WI38 (cell line): ENCODE measurements around the gene ME3.

ENCODE experiments used
- H3K4me3 ChIP-seq: 2 replicates; pipeline ENCODE4 v1.5.1; 2011; ENCODE audit warnings: low read depth, mild to moderate bottlenecking, control low read depth, low read length
- CTCF ChIP-seq: IDR thresholded peaks from 2 replicates; pipeline ENCODE4 v1.5.1; 2012; ENCODE audit warnings: low read depth, mild to moderate bottlenecking, control low read depth, low read length

ME3 gene

DNA sequence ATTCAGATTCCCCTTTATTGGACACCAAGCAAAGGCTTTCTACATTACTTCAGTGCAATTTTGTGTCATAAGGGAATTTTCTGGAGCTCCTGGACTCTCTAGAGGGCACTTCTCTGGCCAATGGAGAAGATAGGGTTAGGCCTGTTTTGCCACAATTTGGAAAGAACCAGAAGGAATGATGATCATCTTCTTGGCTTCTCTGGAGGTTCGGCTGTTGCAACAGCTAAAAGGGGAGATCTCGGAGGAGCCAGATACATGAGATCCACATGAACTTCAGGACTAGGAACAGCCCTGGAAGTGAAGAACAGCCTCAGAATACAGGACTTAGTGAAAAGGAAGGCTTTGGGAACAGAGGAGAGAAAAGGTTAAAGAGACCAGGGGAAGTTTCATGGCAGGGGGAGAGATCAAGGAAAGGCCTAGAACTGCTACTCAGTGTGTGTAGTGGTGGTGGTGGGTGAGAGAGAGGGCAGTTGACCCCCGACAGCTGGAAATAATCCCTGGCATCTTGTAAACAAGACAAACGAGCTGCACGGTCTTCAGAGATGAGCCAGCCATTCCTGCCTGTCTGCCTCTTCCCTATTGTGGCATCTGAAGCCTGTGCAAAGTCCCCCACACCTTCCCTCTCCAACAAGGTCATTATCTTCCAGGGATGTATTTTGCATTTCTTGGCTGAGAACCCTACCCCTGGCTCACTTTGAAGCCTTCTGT, 214.0 kb downstream of the ME3 start:
- no peak for TF ChIP-seq CTCF

DNA sequence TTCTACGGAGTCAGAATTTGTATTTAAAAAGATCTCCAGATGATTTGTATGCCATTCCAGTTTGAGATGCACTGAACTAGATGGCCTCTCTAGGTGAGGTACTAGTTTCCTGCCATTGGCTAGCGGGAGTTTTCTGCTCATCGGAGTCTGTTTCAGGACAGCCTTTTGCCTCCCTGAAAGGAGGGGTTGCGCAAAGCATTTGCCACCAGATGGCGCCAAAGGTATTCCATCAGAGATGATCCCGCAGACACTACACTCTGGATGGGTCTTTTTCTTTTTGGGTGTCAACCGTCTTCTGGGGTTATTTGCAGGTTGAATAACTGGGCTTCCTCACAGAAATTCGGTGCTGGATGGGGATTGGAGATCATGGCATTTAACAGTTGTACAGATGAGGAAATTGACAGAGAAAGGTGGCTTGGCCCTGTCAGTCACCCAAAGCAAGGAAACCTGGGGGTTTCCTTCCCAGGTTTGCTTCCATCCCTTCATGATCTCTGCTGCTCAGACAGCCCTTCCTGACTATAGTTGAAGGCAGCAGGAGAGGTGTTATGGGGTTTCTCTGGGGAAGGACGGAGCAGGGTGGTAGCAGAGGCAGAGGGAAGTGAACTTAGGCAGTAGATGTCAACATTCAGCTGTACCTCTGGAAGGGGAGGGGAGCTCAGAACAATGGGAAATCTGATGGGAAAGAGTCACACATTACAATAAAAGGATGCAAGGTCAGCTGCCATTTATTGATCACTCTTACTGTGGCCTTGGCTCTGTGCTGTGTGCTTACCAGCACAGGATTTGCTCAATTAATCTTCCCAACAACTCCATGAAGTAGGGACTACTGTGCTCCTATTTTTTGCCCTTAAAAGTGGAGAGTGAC, 216.1 kb downstream of the ME3 start:
- peak; percentile 81 for TF ChIP-seq CTCF
- H3K4me3 ChIP-seq, result no peak overlapping the region

More for the DNA sequence above, 214.0 kb downstream of the ME3 start:
- no peak overlapping the region for H3K4me3 ChIP-seq

GRCh38 chr11:86453290-86454030, 219.0 kb downstream of the ME3 start:
- TF ChIP-seq CTCF, result no peak
- H3K4me3 ChIP-seq, result no peak overlapping the region

DNA sequence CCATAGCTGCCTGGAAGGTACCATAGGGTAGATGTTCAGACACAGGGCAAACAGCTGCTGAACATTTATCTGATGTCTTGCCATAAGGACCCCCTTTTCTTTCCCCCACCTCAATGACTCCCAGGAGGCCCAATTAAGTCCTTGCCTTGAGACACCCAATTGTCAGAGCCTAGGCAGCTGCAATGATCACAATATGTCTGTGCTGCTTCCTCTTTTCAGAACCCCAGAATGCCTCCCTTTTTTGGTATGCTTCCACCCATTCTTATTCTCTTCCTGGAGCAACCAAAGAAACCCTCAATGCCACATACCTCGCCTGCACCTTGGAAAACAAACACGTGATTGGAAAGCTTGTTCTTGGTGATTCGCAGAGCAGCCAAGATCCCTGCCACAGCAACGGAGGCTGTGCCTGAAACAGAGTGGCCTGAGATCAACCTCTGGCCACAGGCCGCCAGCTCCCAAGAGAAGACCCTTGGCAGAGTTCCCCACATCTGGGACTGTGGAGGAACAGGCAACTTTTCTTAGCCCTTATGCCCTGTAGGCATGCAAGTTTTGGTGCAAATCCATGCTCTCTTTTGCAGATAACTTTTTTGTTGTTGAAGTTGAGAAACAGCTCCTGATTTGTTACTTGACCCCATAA, 222.3 kb downstream of the ME3 start:
- TF ChIP-seq CTCF, result no peak
- no peak overlapping the region for H3K4me3 ChIP-seq

DNA sequence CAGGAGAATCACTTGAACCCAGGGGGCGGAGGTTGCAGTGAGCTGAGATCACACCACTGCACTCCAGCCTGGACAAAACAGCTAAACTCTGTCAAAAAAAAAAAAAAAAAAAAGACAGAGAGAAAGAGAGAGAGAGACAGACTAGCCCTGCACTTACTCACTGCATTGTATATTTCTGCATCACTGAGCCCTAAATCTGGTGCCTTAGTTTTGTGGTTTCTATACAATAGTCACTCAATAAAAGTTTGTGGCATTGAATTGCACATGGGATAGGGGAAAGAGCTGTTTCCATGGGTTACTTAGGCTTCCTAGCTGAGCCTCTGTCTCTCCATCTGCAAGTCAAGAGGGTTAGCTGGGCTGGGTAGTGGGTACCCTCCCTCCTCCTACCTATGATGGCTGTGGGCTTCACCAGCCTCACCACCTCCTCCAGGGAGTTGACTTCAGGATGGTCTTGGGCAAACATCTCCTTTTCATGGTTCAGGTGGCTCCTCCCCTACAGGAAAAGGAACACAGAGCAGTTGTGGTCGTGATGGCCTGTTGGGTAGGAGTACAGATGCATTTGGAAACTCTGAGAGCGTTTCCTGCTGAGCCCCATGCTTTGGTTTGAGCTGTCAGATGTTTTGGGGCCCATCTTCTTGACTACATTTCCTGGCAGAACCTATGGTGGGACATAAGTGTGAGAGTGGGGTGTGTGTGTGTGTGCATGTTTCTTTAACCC, 224.5 kb downstream of the ME3 start:
- no peak for TF ChIP-seq CTCF
- no peak overlapping the region for H3K4me3 ChIP-seq

DNA sequence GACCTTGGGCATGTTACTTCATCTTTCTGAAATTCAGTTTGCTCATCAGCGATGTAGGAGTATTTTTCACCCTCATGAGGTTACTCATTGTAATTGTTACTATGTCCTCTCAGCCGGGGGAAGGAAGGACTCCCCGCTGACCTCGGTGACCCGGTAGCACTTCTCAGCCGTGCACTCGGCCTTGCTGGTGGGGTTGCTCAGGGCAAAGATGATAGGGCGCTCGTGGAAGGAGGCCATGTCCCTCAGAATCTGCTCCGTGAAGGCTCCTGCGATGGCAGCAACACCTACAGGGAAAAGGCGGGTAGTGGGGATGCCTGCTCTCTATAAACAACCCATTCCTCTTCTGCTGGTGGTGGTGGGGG, 225.5 kb downstream of the ME3 start:
- H3K4me3 ChIP-seq, result no peak overlapping the region
- no peak for TF ChIP-seq CTCF
